CD4-positive, alpha-beta memory T cell (primary cell): Measurements from ENCODE around the gene PPIA. TPM values are rescaled to one million over a fixed set of nuclear protein-coding genes. Genes with fewer than 3 reads are reported as not detected.
A peak's percentile ranks its signal among the peaks of the same experiment; 100 is the strongest.
"Not testable (repeated sequence)": the region's sequence is repeated elsewhere in the genome, so short reads cannot be mapped to it uniquely, and the experiment has no call there.

ENCODE experiments used
- CTCF ChIA-PET: fragments of 350-600 bp; sonication (Branson Sonifier 250); formaldehyde crosslinking; loops from one replicate; lab custom pipeline; 2021; ENCODE audit warnings: inconsistent platforms; ENCODE audit not compliant: partially characterized antibody; lab: Charles Lee
- POLR2A ChIA-PET: fragments of 350-600 bp; sonication (Branson Sonifier 250); formaldehyde crosslinking; loops from one replicate; lab custom pipeline; 2021; ENCODE audit not compliant: partially characterized antibody; lab: Charles Lee
- DNase-seq, 5 donors: peaks; one replicate each; pipeline versions ENCODE4 v3.0.0 to v3.0.0-alpha.2; 2020 to 2022; ENCODE audit warnings: mixed read lengths in 1 of 5
- H3K27ac ChIP-seq: one replicate; pipeline ENCODE4 v1.7.0; 2013; ENCODE audit warnings: low read depth, low read length
- H3K27me3 ChIP-seq: 2 replicates; pipeline ENCODE4 v1.7.0; 2013; ENCODE audit warnings: mild to moderate bottlenecking, low read length, moderate library complexity; ENCODE audit not compliant: insufficient read depth
- H3K36me3 ChIP-seq: 2 replicates; pipeline ENCODE4 v1.7.0; 2013; ENCODE audit warnings: mild to moderate bottlenecking, low read length, moderate library complexity; ENCODE audit not compliant: insufficient read depth
- H3K4me1 ChIP-seq: 2 replicates; pipeline ENCODE4 v1.7.0; 2013; ENCODE audit warnings: mild to moderate bottlenecking, low read length, moderate library complexity; ENCODE audit not compliant: insufficient read depth
- H3K4me3 ChIP-seq, 2 donors: one replicate each; pipeline ENCODE4 v1.7.0; 2013; ENCODE audit warnings: low read length in 2 of 2, mild to moderate bottlenecking in 1 of 2
- H3K9me3 ChIP-seq, 2 donors: one replicate each; pipeline ENCODE4 v1.7.0; 2013; ENCODE audit warnings: low read length in 2 of 2, control low read depth in 1 of 2; ENCODE audit not compliant: control insufficient read depth in 1 of 2
- H3K27ac Mint-ChIP-seq, 7 donors: one replicate each; pipeline ENCODE4 v1.8.0; 2020 to 2021; ENCODE audit warnings: mixed read lengths in 7 of 7, mild to moderate bottlenecking in 6 of 7, inconsistent platforms in 3 of 7, moderate library complexity in 3 of 7
- H3K27me3 Mint-ChIP-seq, 2 donors: one replicate each; pipeline ENCODE4 v1.8.0; 2020 to 2021; ENCODE audit warnings: mixed read lengths in 2 of 2
- H3K36me3 Mint-ChIP-seq, 2 donors: one replicate each; pipeline ENCODE4 v1.8.0; 2020 to 2021; ENCODE audit warnings: mixed read lengths in 2 of 2, inconsistent platforms in 1 of 2, mild to moderate bottlenecking in 1 of 2
- H3K4me1 Mint-ChIP-seq, 4 donors: one replicate each; pipeline ENCODE4 v1.8.0; 2020 to 2021; ENCODE audit warnings: mixed read lengths in 4 of 4, mild to moderate bottlenecking in 1 of 4
- H3K4me3 Mint-ChIP-seq, 8 donors: one replicate each; pipeline ENCODE4 v1.8.0; 2020 to 2021; ENCODE audit warnings: mixed read lengths in 8 of 8, mild to moderate bottlenecking in 7 of 8, moderate library complexity in 6 of 8, inconsistent platforms in 3 of 8
- H3K9me3 Mint-ChIP-seq, 8 donors: one replicate each; pipeline ENCODE4 v1.8.0; 2020 to 2021; ENCODE audit warnings: mixed read lengths in 8 of 8, mild to moderate bottlenecking in 5 of 8, inconsistent platforms in 3 of 8, moderate library complexity in 1 of 8
- intact Hi-C: fragments of 100-400 bp; cut with micrococcal nuclease; formaldehyde crosslinking; loops from one replicate; pipeline ENCODE4 v1.15.1; 2023
- polyA plus RNA-seq, 2 donors: library from polyadenylated mRNA; unstranded; fragments of 300-500 nt; fragmentation: Illumina TruSeq; gene quantifications; one replicate each; pipeline ENCODE4 v1.2.3, GENCODE V29; 2021
- total RNA-seq, 2 experiments: library from RNA; stranded (reverse); gene quantifications; one replicate each; pipeline ENCODE4 v1.2.3, GENCODE V29; 2021

The PPIA gene
- total and polyA plus RNA-seq, 4 experiments from 2014 or later: 677 to 3,590 (median 1,761) TPM

- intact Hi-C loops, H3K9me3 ChIP-seq, H3K27ac ChIP-seq, H3K27ac Mint-ChIP-seq, H3K4me3 ChIP-seq, H3K27me3 Mint-ChIP-seq, H3K4me1 Mint-ChIP-seq, H3K4me3 Mint-ChIP-seq, H3K4me1 ChIP-seq, H3K36me3 ChIP-seq, H3K27me3 ChIP-seq, DNase-seq, CTCF ChIA-PET, POLR2A ChIA-PET: not testable (repeated sequence)
- Mint-ChIP-seq H3K9me3 (peaks cover 3 to 16% (median 12%) of the 10 kb centered on the region in 8 donors), H3K36me3 (peaks cover 0 to 12% of the 10 kb centered on the region in 2 donors)
These were observed 11.3 kb upstream of the PPIA start for GRCh38 chr7:44785218-44785617.

- H3K4me3 ChIP-seq: no peak overlapping the region
- H3K4me1 Mint-ChIP-seq: no peaks in the 10 kb centered on the region
- ChIA-PET POLR2A (interaction anchor here (1.4 kb wide), 1 partner anchor 18 kb away, joined by 4 read pairs; no protein-coding TSS in a partner anchor), CTCF (interaction anchor here (1.8 kb wide), 1 partner anchor 11 kb away, joined by 5 read pairs; no protein-coding TSS in a partner anchor)
- no peak for DNase-seq
- H3K9me3 Mint-ChIP-seq: peaks cover 3 to 16% (median 12%) of the 10 kb centered on the region in 8 donors
- intact Hi-C loops: no loop called here
- peaks cover 5% of the 10 kb centered on the region for H3K4me1 ChIP-seq
- H3K4me3 Mint-ChIP-seq: no peak overlapping the region
- no peaks in the 10 kb centered on the region for H3K36me3 ChIP-seq
- no peaks in the 10 kb centered on the region for H3K27me3 Mint-ChIP-seq
- no peak overlapping the region for H3K27ac Mint-ChIP-seq
- H3K36me3 Mint-ChIP-seq: peaks cover 0 to 12% of the 10 kb centered on the region in 2 donors
- H3K27me3 ChIP-seq: no peaks in the 10 kb centered on the region
- H3K9me3 ChIP-seq: no peaks in the 10 kb centered on the region
- H3K27ac ChIP-seq: no peak overlapping the region
These were observed 9.4 kb upstream of the PPIA start for GRCh38 chr7:44787041-44787440.

- no peaks in the 10 kb centered on the region for H3K4me1 Mint-ChIP-seq
- CTCF ChIA-PET: interaction anchor here (1.8 kb wide), 1 partner anchor 10 kb away, joined by 5 read pairs; no protein-coding TSS in a partner anchor
- H3K27me3 ChIP-seq: no peaks in the 10 kb centered on the region
- no peak overlapping the region for H3K27ac ChIP-seq
- H3K27me3 Mint-ChIP-seq: no peaks in the 10 kb centered on the region
- H3K4me3 ChIP-seq: no peak overlapping the region
- peaks cover 3 to 11% (median 9%) of the 10 kb centered on the region in 8 donors for H3K9me3 Mint-ChIP-seq
- no peak overlapping the region for H3K4me3 Mint-ChIP-seq
- no peak for DNase-seq
- no peak overlapping the region for H3K27ac Mint-ChIP-seq
- H3K4me1 ChIP-seq: peaks cover 5% of the 10 kb centered on the region
- peaks cover 0 to 8% of the 10 kb centered on the region in 2 donors for H3K36me3 Mint-ChIP-seq
- H3K36me3 ChIP-seq: no peaks in the 10 kb centered on the region
- POLR2A ChIA-PET: interaction anchor here (1.4 kb wide), 1 partner anchor 19 kb away, joined by 4 read pairs; no protein-coding TSS in a partner anchor
- no peaks in the 10 kb centered on the region for H3K9me3 ChIP-seq
- intact Hi-C loops: no loop called here
These were observed 8.7 kb upstream of the PPIA start for GRCh38 chr7:44787762-44788161.

- CTCF ChIA-PET: no interaction called here
- POLR2A ChIA-PET: no interaction called here
- Histone ChIP-seq H3K4me3 (no peak overlapping the region), H3K9me3 (no peaks in the 10 kb centered on the region), H3K4me1 (peaks cover 5% of the 10 kb centered on the region), H3K36me3 (no peaks in the 10 kb centered on the region), H3K27ac (no peak overlapping the region), H3K27me3 (no peaks in the 10 kb centered on the region)
- H3K4me3 Mint-ChIP-seq: no peak overlapping the region
- H3K4me1 Mint-ChIP-seq: no peaks in the 10 kb centered on the region
- intact Hi-C loops: loop anchor here (10.0 kb wide), 1 partner anchor 85 kb away; no protein-coding TSS in a partner anchor
- no peaks in the 10 kb centered on the region for H3K36me3 Mint-ChIP-seq
- H3K9me3 Mint-ChIP-seq: no peaks in the 10 kb centered on the region
- H3K27me3 Mint-ChIP-seq: no peaks in the 10 kb centered on the region
- no peak overlapping the region for H3K27ac Mint-ChIP-seq
- no peak for DNase-seq
These were observed 6.5 kb upstream of the PPIA start for GRCh38 chr7:44789990-44790389.

- peaks cover 0 to 10% (median under 1%) of the 10 kb centered on the region in 4 donors for H3K4me1 Mint-ChIP-seq
- no peak overlapping the region for H3K4me3 ChIP-seq
- no peaks in the 10 kb centered on the region for H3K27me3 Mint-ChIP-seq
- no peak overlapping the region for H3K27ac Mint-ChIP-seq
- H3K36me3 Mint-ChIP-seq: peaks cover 0 to 4% of the 10 kb centered on the region in 2 donors
- no peaks in the 10 kb centered on the region for H3K36me3 ChIP-seq
- POLR2A ChIA-PET: interaction anchor here (1.0 kb wide), 1 partner anchor 21 kb away, joined by 3 read pairs; no protein-coding TSS in a partner anchor
- H3K27me3 ChIP-seq: no peaks in the 10 kb centered on the region
- CTCF ChIA-PET: interaction anchor here (0.8 to 1.2 kb wide), 4 partner anchors 9 to 203 kb away, joined by 3 to 7 read pairs (median 4); no protein-coding TSS in a partner anchor
- no peak for DNase-seq
- H3K9me3 Mint-ChIP-seq: peaks cover 0 to 3% (median 0%) of the 10 kb centered on the region in 8 donors
- no peaks in the 10 kb centered on the region for H3K9me3 ChIP-seq
- H3K4me1 ChIP-seq: peaks cover 11% of the 10 kb centered on the region
- peak overlapping the region in 1 of 8 donors; percentile 1 for H3K4me3 Mint-ChIP-seq
- intact Hi-C loops: loop anchor here (10.0 kb wide), 1 partner anchor 87 kb away; no protein-coding TSS in a partner anchor
- no peak overlapping the region for H3K27ac ChIP-seq
These were observed 4.9 kb upstream of the PPIA start for GRCh38 chr7:44791278-44792219.

GRCh38 chr7:44793919-44794318, 2.6 kb upstream of the PPIA start:
- intact Hi-C loops: loop anchor here (10.0 kb wide), 1 partner anchor 89 kb away; no protein-coding TSS in a partner anchor
- DNase-seq: no peak
- CTCF ChIA-PET: interaction anchor here (1.0 kb wide), 1 partner anchor 24 kb away, joined by 5 read pairs; no protein-coding TSS in a partner anchor

More at GRCh38 chr7:44793919-44794318, 2.6 kb upstream of the PPIA start:
- no peak overlapping the region for H3K4me3 ChIP-seq
- H3K4me3 Mint-ChIP-seq: peak overlapping the region in 2 of 8 donors; percentile 5 to 12
- no peak overlapping the region for H3K27ac ChIP-seq
- peaks cover 21% of the 10 kb centered on the region for H3K4me1 ChIP-seq
- no peaks in the 10 kb centered on the region for H3K27me3 ChIP-seq
- H3K36me3 ChIP-seq: peaks cover 8% of the 10 kb centered on the region
- H3K9me3 Mint-ChIP-seq: peaks cover 0 to 4% (median 0%) of the 10 kb centered on the region in 8 donors
- no peaks in the 10 kb centered on the region for H3K27me3 Mint-ChIP-seq
- peak overlapping the region in 3 of 7 donors; percentile 31 to 39 (median 33) for H3K27ac Mint-ChIP-seq
- H3K9me3 ChIP-seq: no peaks in the 10 kb centered on the region
- POLR2A ChIA-PET: no interaction called here
- peaks cover 0 to 19% of the 10 kb centered on the region in 2 donors for H3K36me3 Mint-ChIP-seq
- H3K4me1 Mint-ChIP-seq: peaks cover 12 to 30% (median 14%) of the 10 kb centered on the region in 4 donors
